ENCODE measurements around the gene DCDC2B.
"Not testable (repeated sequence)": the region's sequence is repeated elsewhere in the genome, so short reads cannot be mapped to it uniquely, and the experiment has no call there.

Gene DCDC2B

DNA sequence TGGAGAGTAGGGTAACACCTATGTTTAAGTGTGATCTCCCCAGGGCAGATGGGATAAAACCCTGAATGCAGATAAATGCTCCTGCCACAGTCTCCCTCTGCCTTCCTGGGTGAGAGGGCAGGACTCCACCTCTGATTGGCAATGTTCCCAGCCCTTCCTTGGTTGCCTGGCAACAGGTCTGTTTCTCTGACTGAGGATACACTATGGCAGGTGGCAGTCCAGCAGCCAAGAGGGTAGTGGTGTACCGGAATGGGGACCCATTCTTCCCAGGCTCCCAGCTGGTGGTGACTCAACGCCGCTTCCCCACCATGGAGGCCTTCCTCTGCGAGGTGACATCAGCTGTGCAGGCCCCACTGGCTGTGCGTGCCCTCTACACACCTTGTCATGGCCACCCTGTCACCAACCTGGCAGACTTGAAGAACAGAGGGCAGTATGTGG lies at the start of gene DCDC2B:
DCDC2B (plus strand) TSS at position 199 of the 438 bp plus-strand sequence; CDS start at position 204, 5 bp downstream.
- peak; percentile 29 for DNase-seq (ENCODE audit: low spot score)

- no peak for DNase-seq (ENCODE audit: low spot score)
Observed at GRCh38 chr1:32159189-32159588, 49.7 kb upstream of the DCDC2B start.

DNA sequence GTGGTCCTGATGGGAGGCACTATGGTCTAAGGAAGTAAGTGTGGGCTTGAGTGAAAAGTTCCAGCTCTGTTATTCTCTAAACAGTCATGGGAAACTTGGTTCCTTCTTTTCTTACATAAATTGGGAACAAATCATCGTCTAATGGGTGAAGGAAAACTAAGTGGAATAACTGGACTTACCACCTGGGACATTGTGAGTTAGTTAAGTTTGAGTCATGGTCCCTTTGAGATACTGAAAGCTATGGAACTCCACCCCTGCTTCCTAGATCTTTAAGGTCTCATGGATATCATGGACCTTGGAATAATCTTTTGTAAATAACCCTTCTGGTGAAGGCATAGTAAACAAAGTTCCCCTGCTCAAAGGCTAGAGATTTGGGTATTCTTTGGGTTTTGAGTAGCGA lies 45.5 kb upstream of the DCDC2B start:
- DNase-seq (ENCODE audit: low spot score): no peak

DNA sequence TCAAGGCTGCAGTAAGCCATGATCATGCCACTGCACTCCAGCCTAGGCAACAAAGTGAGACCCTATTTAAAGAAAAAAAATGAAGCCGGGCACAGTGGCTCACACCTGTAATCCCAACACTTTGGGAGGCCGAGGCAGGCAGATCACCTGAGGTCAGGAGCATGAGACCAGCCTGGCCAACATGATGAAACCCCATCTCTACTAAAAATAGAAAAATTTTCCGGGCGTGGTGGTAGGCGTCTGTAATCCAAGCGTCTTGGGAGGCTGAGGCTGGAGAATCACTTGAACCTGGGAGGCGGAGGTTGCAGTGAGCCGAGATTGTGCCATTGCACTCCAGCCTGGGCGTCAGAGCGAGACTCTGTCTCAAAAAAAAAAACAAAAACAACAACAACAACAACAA lies 43.3 kb upstream of the DCDC2B start:
- not testable (repeated sequence) for DNase-seq (ENCODE audit: low spot score)

DNA sequence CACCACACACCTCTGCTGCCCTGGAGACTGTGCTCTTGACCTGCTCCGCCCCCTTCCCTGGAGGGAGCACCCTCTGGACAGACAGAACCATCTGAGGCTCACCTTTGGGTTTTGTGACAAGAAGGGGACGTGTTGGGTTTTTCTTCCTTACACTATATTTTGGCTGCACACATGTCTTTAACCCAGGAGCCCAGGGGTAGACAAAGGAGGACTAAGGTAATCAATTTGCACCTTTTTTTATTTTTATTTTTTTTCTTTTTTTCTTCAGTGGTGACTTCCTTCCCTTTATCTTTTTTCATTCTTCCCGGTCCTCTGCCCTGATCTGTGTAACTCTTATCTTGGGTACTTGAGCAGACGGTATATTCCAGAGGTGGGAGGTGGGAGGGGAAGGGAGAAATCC lies 37.9 kb upstream of the DCDC2B start:
- no peak for DNase-seq (ENCODE audit: low spot score)

GRCh38 chr1:32172621-32173245 lies 36.2 kb upstream of the DCDC2B start:
- no peak for DNase-seq (ENCODE audit: low spot score)

DNA sequence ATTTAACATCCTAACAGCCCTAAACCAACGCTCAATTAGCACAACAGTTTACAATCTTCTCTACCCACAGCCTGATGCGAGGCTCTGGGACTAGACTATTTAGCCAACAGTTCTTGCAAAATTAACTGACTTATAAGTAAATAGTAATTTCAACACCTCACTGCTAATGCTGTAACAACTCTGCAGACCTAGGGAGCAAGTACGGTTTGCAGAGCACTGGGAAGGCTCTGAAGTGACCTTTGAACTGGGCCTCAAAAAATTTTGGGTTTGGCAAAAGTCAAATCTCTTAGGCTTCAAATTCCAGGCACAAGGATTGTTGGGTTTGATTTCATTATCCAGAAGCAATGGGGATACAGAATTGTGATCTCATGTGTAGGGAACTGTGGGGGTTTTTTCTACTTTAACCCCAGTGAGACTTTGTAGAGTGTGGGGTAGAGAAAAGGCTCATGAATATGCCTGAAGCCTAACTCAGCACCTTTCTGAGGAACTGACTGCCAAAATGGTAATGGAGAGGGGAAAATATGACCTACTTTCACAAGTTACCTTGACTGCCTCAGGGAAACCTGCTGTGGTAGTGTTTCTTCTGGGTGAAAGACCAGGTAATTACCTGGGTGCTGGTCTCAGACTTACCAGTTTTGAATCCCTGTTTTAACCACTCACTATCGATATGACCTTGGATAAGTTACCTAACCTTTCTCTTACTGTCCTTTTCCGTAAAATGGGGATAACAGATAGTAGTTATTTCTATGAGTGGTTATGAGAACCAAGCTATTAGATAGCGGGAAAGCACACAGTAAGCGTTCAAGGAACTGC lies 30.3 kb upstream of the DCDC2B start:
- DNase-seq (ENCODE audit: low spot score): no peak

DNA sequence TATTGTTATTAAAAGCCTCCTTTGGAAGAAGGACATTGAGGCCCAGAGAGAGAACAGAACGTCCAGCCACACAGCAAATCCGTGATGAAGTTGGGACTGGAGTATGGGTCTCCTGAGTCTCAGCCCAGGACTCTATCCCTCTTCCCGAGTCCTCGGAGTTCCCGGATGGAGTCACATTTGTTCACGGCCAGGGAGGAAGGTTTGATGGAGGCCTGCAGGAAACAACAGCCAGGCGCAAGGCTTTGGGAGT lies 29.8 kb upstream of the DCDC2B start:
- DNase-seq (ENCODE audit: low spot score): no peak

GRCh38 chr1:32179443-32180185 lies 29.3 kb upstream of the DCDC2B start, which contains the start of gene TXLNA:
Gene TXLNA, plus strand, starts transcription at chr1:32179675. Its CDS starts 671 bp downstream, at chr1:32180346.
- peak; percentile 89 for DNase-seq (ENCODE audit: low spot score)

- DNase-seq (ENCODE audit: low spot score): peak; percentile 24
Observed at GRCh38 chr1:32180186-32181060, 28.5 kb upstream of the DCDC2B start.

DNA sequence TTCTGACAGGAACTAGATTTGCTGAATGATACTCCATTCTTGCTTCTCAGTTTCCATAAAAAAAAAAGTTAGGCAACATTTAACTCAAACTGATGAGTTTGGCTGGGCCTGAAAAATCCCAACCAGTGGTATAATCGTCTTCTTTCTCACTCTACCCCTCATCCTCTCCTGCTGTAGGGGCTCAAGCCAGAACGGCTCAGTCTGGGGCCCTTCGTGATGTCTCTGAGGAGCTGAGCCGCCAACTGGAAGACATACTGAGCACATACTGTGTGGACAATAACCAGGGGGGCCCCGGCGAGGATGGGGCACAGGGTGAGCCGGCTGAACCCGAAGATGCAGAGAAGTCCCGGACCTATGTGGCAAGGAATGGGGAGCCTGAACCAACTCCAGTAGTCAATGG lies 27.8 kb upstream of the DCDC2B start:
- DNase-seq (ENCODE audit: low spot score): no peak

DNA sequence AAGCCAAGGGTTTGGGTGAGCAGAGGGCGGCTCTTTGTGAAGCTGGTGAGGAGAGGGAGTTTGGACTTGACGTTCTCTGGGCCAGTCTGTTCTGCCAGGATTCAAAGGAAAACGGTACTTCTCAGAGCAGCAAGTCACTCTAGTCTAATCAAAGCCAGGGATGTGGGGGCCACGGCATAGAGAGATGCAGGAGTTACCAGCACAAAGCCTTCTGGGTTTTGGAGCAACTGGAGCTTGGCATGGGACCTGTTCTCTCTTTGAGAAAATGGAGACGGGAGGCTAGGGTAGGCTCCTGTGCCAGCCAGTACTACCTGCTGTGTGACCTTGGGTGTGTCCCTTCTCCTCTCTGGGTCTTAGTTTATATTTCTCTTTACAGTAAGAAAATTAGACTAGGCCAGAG lies 27.3 kb upstream of the DCDC2B start:
- no peak for DNase-seq (ENCODE audit: low spot score)

DNA sequence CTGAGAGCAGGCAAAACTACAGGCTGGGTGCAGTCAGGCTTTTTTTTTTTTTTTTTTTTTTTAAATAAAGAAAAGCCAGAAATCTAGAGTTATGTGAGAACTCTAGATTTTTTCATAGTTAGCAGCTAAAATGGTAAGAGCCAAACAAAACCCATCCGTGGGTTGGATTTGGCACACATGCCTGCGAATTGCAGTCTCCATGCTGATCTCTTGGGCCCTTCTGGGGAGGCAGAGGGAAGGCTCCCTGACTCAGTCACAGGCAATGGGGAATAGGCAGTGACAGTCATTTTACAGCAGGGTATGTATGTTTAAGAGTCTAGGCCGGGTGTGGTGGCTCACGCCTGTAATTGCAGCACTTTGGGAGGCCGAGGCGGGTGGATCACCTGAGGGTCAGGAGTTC lies 26.8 kb upstream of the DCDC2B start:
- DNase-seq (ENCODE audit: low spot score): no peak

GRCh38 chr1:32184650-32185049 lies 24.2 kb upstream of the DCDC2B start:
- no peak for DNase-seq (ENCODE audit: low spot score)

DNA sequence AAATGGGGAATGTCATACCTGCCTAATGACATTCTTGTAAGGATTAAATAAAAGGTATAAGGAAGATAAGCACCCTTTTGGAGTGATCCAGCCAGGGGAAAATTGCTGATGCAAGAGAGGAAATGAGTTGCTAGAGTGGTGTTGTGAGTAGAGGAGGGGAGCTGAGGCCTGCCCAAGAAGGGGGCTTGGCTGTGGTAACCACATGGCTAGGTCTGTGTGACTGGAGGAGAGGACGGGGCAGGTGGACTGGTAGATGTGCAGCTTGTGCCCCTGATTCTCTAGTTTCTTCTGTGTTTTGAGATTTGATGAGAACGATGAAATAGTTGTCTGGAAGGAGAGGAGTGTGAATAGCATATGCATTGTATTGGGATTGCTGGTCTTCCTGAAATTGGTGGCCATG lies 22.8 kb upstream of the DCDC2B start:
- DNase-seq (ENCODE audit: low spot score): no peak

DNA sequence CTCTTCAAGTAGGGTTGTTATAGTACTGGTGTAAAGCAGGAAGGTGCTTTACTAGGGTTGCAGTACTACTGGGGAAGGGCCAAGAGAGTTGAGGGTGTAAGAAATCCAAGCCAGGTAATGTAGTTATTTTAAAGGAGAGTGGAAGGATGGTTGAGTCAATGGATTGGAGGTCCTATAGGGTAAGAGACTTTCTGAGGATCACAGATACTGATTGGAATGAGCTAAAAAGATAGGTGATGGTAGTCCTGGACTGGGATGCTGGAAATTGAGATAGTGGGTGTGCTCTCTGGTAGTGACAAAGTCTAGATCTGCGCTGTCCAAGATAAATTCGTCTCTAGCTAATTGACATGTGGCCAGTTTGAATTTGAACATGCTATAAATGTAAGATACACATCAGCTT lies 22.4 kb upstream of the DCDC2B start:
- no peak for DNase-seq (ENCODE audit: low spot score)

- no peak for DNase-seq (ENCODE audit: low spot score)
Observed at GRCh38 chr1:32187850-32188249, 21.0 kb upstream of the DCDC2B start.

DNA sequence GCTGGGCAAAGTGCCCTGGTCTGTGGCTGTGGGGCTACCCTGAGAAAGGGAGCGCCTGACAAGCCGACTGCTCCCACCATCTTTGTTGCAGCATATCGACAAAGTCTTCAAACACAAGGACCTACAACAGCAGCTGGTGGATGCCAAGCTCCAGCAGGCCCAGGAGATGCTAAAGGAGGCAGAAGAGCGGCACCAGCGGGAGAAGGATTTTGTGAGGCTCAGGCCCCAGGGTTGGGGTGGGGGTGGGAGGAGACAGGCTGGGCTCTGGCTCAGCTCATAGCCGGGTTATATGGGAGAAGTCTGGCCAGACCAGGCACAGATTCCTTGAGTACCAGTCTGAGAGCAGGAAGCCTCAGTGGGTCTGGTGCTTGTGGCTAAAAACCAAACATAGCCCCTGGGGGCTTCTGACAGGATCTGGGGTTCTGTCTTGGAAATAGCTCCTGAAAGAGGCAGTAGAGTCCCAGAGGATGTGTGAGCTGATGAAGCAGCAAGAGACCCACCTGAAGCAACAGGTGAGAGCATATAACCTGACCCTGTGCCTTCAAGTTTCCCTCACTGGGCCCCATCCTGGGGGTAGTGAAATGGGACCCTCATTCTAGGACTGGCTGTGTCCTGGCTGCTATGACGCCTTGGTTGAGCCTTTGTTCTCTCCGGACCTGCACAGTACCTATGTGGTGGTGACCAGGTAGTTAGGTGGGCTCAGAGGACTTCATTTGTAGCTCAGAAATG lies 16.5 kb upstream of the DCDC2B start:
- no peak for DNase-seq (ENCODE audit: low spot score)

GRCh38 chr1:32194984-32195383 lies 13.9 kb upstream of the DCDC2B start:
- DNase-seq (ENCODE audit: low spot score): no peak

GRCh38 chr1:32195531-32195930 lies 13.4 kb upstream of the DCDC2B start:
- DNase-seq (ENCODE audit: low spot score): no peak

Data from CD4-positive, alpha-beta T cell treated with Interleukin-2 at 100 ng/mL for 4 hours (primary cell).